Thymus (tissue), 11 donors: Measurements from ENCODE around the gene AURKAIP1. TPM values are rescaled to one million over a fixed set of nuclear protein-coding genes. Genes with fewer than 3 reads are reported as not detected.

ENCODE experiments used
- DNase-seq, 9 donors: peaks; one replicate each; pipeline ENCODE4 v3.0.0-alpha.2; 2013; ENCODE audit warnings: low spot score in 9 of 9, low read depth in 6 of 9, missing footprints in 1 of 9
- H3K27ac ChIP-seq, 2 donors: one replicate each; pipeline ENCODE4 v1.5.1; 2013; ENCODE audit warnings: control low read depth in 1 of 2, low read depth in 1 of 2, low read length in 1 of 2, mild to moderate bottlenecking in 1 of 2, moderate library complexity in 1 of 2
- H3K27me3 ChIP-seq, 2 donors: one replicate each; pipeline ENCODE4 v1.5.1; 2013; ENCODE audit warnings: low read length in 1 of 2; ENCODE audit not compliant: control insufficient read depth in 2 of 2, insufficient read depth in 1 of 2
- H3K36me3 ChIP-seq, 2 donors: one replicate each; pipeline ENCODE4 v1.5.1; 2013; ENCODE audit warnings: low read length in 1 of 2, mild to moderate bottlenecking in 1 of 2, moderate library complexity in 1 of 2; ENCODE audit not compliant: control insufficient read depth in 2 of 2, insufficient read depth in 2 of 2
- H3K4me1 ChIP-seq, 2 donors: one replicate each; pipeline ENCODE4 v1.5.1; 2013; ENCODE audit warnings: low read length in 2 of 2; ENCODE audit not compliant: control insufficient read depth in 2 of 2, insufficient read depth in 2 of 2
- H3K4me3 ChIP-seq, 2 donors: one replicate each; pipeline ENCODE4 v1.5.1; 2013; ENCODE audit warnings: low read length in 2 of 2, control low read depth in 1 of 2, mild to moderate bottlenecking in 1 of 2
- H3K9me3 ChIP-seq, 2 donors: one replicate each; pipeline ENCODE4 v1.5.1; 2013; ENCODE audit warnings: low read length in 1 of 2, mild to moderate bottlenecking in 1 of 2; ENCODE audit not compliant: control insufficient read depth in 2 of 2, insufficient read depth in 1 of 2
- WGBS: extraction: QIAGEN DNeasy Blood & Tissue Kit; methylation state at CpG from one replicate; pipeline ENCODE4 v1.1.7; 2013; 5-methylcytosine and 5-hydroxymethylcytosine counted together
- polyA plus RNA-seq: library from polyadenylated mRNA; stranded (reverse); fragments of 200-250 nt; gene quantifications from one replicate; pipeline ENCODE4 v1.2.3, GENCODE V29; 2013
- total RNA-seq: library from RNA; stranded (reverse); fragments of 120-200 nt; gene quantifications from one replicate; pipeline ENCODE4 v1.2.4, GENCODE V29; 2013
- donor health status: healthy.

AURKAIP1 gene
- total and polyA plus RNA-seq, 2 donors = 96.2 to 116 TPM

GRCh38 chr1:1347026-1347595 is 27.9 kb downstream of the AURKAIP1 start:
- Histone ChIP-seq H3K4me3 (no peak overlapping the region), H3K27me3 (peaks cover 7 to 21% of the 10 kb centered on the region in 2 donors), H3K4me1 (peaks cover 0 to 8% of the 10 kb centered on the region in 2 donors), H3K9me3 (peaks cover 0 to 1% of the 10 kb centered on the region in 2 donors), H3K27ac (no peak overlapping the region), H3K36me3 (no peaks in the 10 kb centered on the region)
- DNase-seq = no peak
- 96% methylated on average over 10 of the region's 10 CpGs for WGBS

GRCh38 chr1:1346501-1346890 is 28.5 kb downstream of the AURKAIP1 start:
- no peak overlapping the region for H3K4me3 ChIP-seq
- peaks cover 0 to 3% of the 10 kb centered on the region in 2 donors for H3K36me3 ChIP-seq
- H3K27ac ChIP-seq = no peak overlapping the region
- WGBS = 98% methylated on average over 10 of the region's 10 CpGs
- no peaks in the 10 kb centered on the region for H3K9me3 ChIP-seq
- H3K27me3 ChIP-seq = peaks cover under 1 to 15% of the 10 kb centered on the region in 2 donors
- H3K4me1 ChIP-seq = peaks cover 0 to 8% of the 10 kb centered on the region in 2 donors
- no peak for DNase-seq

- WGBS = 98% methylated on average over 12 of the region's 12 CpGs
- Histone ChIP-seq H3K27me3 (peaks cover 0 to 12% of the 10 kb centered on the region in 2 donors), H3K4me3 (no peak overlapping the region), H3K27ac (no peak overlapping the region), H3K9me3 (peaks cover 0 to 1% of the 10 kb centered on the region in 2 donors), H3K4me1 (peaks cover 0 to 8% of the 10 kb centered on the region in 2 donors), H3K36me3 (peaks cover 0 to 7% of the 10 kb centered on the region in 2 donors)
- DNase-seq = no peak
Observed at GRCh38 chr1:1345860-1346500, 29.0 kb downstream of the AURKAIP1 start.

- Histone ChIP-seq H3K27me3 (peaks cover 0 to 12% of the 10 kb centered on the region in 2 donors), H3K4me1 (peaks cover 0 to 8% of the 10 kb centered on the region in 2 donors), H3K27ac (no peak overlapping the region), H3K9me3 (peaks cover 0 to 7% of the 10 kb centered on the region in 2 donors), H3K4me3 (no peak overlapping the region), H3K36me3 (peaks cover under 1 to 12% of the 10 kb centered on the region in 2 donors)
- WGBS = 96% methylated on average over 16 of the region's 16 CpGs
- DNase-seq = no peak
Observed at GRCh38 chr1:1345384-1345783, 29.6 kb downstream of the AURKAIP1 start.

- WGBS = 94% methylated on average over 15 of the region's 15 CpGs
- DNase-seq = no peak
- no peak overlapping the region for H3K27ac ChIP-seq
- peaks cover 0 to 12% of the 10 kb centered on the region in 2 donors for H3K27me3 ChIP-seq
- peaks cover 0 to 8% of the 10 kb centered on the region in 2 donors for H3K9me3 ChIP-seq
- no peak overlapping the region for H3K4me3 ChIP-seq
- H3K4me1 ChIP-seq = peaks cover 0 to 8% of the 10 kb centered on the region in 2 donors
- H3K36me3 ChIP-seq = peaks cover 3 to 18% of the 10 kb centered on the region in 2 donors
Observed at GRCh38 chr1:1344655-1345361, 30.2 kb downstream of the AURKAIP1 start.

- Histone ChIP-seq H3K4me1 (peaks cover 0 to 8% of the 10 kb centered on the region in 2 donors), H3K27ac (no peak overlapping the region), H3K4me3 (no peak overlapping the region), H3K36me3 (peaks cover 6 to 26% of the 10 kb centered on the region in 2 donors), H3K27me3 (peaks cover 0 to 12% of the 10 kb centered on the region in 2 donors), H3K9me3 (peaks cover 0 to 8% of the 10 kb centered on the region in 2 donors)
- 95% methylated on average over 24 of the region's 24 CpGs for WGBS
- no peak for DNase-seq
Observed at GRCh38 chr1:1343811-1344421, 31.1 kb downstream of the AURKAIP1 start.

- no peak for DNase-seq
- peaks cover 11 to 39% of the 10 kb centered on the region in 2 donors for H3K36me3 ChIP-seq
- H3K27me3 ChIP-seq = peaks cover 0 to 2% of the 10 kb centered on the region in 2 donors
- H3K4me1 ChIP-seq = peaks cover 0 to under 1% of the 10 kb centered on the region in 2 donors
- peaks cover 0 to 8% of the 10 kb centered on the region in 2 donors for H3K9me3 ChIP-seq
- H3K4me3 ChIP-seq = no peak overlapping the region
- H3K27ac ChIP-seq = no peak overlapping the region
- WGBS = 96% methylated on average over 18 of the region's 18 CpGs
Observed at GRCh38 chr1:1342584-1343115, 32.4 kb downstream of the AURKAIP1 start.

- Histone ChIP-seq H3K27me3 (no peaks in the 10 kb centered on the region), H3K9me3 (peaks cover 0 to 8% of the 10 kb centered on the region in 2 donors), H3K36me3 (peaks cover 11 to 42% of the 10 kb centered on the region in 2 donors), H3K27ac (no peak overlapping the region), H3K4me3 (no peak overlapping the region), H3K4me1 (no peaks in the 10 kb centered on the region)
- WGBS = 98% methylated on average over 28 of the region's 28 CpGs
- DNase-seq = no peak
Observed at GRCh38 chr1:1342061-1342562, 32.9 kb downstream of the AURKAIP1 start.
